Measurements from ENCODE around the gene COL6A1.

DNA sequence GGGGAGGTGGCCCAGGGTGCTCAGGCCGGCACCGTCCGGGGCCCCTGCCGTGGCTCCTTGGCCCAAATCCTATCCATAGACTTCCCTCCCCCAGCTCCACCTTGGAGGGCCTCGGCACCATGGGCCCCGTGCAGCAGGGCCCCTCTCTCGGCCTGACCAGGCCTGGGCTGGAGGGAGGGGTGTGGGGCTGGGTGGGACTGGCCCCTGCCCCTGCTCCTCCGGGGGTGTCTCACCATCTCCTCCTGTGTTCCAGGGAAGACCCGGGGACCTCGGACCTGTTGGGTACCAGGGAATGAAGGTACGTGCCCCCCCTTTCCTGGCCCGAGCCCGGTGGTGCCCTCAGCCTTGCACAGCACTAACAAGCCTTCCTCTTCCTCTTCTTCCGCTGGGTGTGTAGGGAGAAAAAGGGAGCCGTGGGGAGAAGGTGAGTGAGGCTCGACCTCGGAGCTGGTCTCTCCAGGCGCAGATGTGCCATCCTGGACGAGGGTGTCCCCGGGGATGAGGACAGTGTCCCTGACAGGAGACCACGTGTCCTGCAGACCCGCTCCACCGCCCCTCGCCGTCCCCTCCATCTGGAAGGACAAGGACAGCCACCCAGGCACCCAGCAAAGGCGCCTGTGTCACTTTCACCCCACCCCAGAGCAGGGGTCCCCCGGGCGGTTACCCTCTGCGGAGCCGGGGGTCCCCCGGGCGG, 7.9 kb downstream of the COL6A1 start:
- TF ChIP-seq, protein P1, sequence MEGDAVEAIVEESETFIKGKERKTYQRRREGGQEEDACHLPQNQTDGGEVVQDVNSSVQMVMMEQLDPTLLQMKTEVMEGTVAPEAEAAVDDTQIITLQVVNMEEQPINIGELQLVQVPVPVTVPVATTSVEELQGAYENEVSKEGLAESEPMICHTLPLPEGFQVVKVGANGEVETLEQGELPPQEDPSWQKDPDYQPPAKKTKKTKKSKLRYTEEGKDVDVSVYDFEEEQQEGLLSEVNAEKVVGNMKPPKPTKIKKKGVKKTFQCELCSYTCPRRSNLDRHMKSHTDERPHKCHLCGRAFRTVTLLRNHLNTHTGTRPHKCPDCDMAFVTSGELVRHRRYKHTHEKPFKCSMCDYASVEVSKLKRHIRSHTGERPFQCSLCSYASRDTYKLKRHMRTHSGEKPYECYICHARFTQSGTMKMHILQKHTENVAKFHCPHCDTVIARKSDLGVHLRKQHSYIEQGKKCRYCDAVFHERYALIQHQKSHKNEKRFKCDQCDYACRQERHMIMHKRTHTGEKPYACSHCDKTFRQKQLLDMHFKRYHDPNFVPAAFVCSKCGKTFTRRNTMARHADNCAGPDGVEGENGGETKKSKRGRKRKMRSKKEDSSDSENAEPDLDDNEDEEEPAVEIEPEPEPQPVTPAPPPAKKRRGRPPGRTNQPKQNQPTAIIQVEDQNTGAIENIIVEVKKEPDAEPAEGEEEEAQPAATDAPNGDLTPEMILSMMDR (IDR thresholded peaks at IDR 0.05; ENCODE audit: poor library complexity), result no peak
- TF ChIP-seq EZH2phosphoT487 (IDR thresholded peaks at IDR 0.05; ENCODE audit: low read depth, severe bottlenecking, unreplicated experiment), result no peak

Data from hepatocyte (in vitro differentiated cells).